ENCODE data around the gene PLXNB1.
"Not testable (repeated sequence)": the region's sequence is repeated elsewhere in the genome, so short reads cannot be mapped to it uniquely, and the experiment has no call there.

PLXNB1 gene

GRCh38 chr3:48429960-48430707 lies at the start of gene PLXNB1:
TSS of gene PLXNB1 (minus strand) at chr3:48430086. CDS start at chr3:48424611, 5,475 bp downstream.
- no peak for DNase-seq

GRCh38 chr3:48478626-48479555 lies 49.0 kb upstream of the PLXNB1 start:
- no peak for DNase-seq

GRCh38 chr3:48477959-48478520 lies 48.2 kb upstream of the PLXNB1 start:
- no peak for DNase-seq

- no peak for DNase-seq
These were observed 46.7 kb upstream of the PLXNB1 start for GRCh38 chr3:48476426-48477053.

GRCh38 chr3:48475188-48475587 lies 45.3 kb upstream of the PLXNB1 start:
- DNase-seq: no peak

- DNase-seq: no peak
These were observed 44.7 kb upstream of the PLXNB1 start for GRCh38 chr3:48474619-48475018.

GRCh38 chr3:48474031-48474430 lies 44.1 kb upstream of the PLXNB1 start:
- DNase-seq: not testable (repeated sequence)

GRCh38 chr3:48473617-48473952 lies 43.7 kb upstream of the PLXNB1 start:
- no peak for DNase-seq

- peak; percentile 77 to 78 for DNase-seq
These were observed 43.2 kb upstream of the PLXNB1 start for GRCh38 chr3:48472923-48473616.

GRCh38 chr3:48472673-48472922 lies 42.7 kb upstream of the PLXNB1 start:
- DNase-seq: no peak

GRCh38 chr3:48470286-48470685 lies 40.4 kb upstream of the PLXNB1 start:
- DNase-seq: no peak

GRCh38 chr3:48469046-48469915 lies 39.4 kb upstream of the PLXNB1 start:
- DNase-seq: no peak

- no peak for DNase-seq
These were observed 38.4 kb upstream of the PLXNB1 start for GRCh38 chr3:48468329-48468731.

- no peak for DNase-seq
These were observed 37.8 kb upstream of the PLXNB1 start for GRCh38 chr3:48467473-48468267.

GRCh38 chr3:48467110-48467454 lies 37.2 kb upstream of the PLXNB1 start:
- no peak for DNase-seq

GRCh38 chr3:48466386-48467109 lies 36.7 kb upstream of the PLXNB1 start:
- no peak for DNase-seq

GRCh38 chr3:48465531-48466378 lies 35.9 kb upstream of the PLXNB1 start:
- peak; percentile 95 to 99 for DNase-seq

- no peak for DNase-seq
These were observed 35.3 kb upstream of the PLXNB1 start for GRCh38 chr3:48465237-48465530.

GRCh38 chr3:48464713-48465221 lies 34.9 kb upstream of the PLXNB1 start:
- no peak for DNase-seq

Data from hippocampal formation (tissue), 2 donors.